GM18526 (cell line): ENCODE measurements around the gene TBR1.

ENCODE experiments used
- POLR2A ChIP-seq: IDR thresholded peaks from 3 replicates; pipeline ENCODE4 v1.6.1; 2011; ENCODE audit not compliant: insufficient read length; ENCODE audit errors: extremely low read depth

TBR1 gene

GRCh38 chr2:161445097-161445496, 29.0 kb downstream of the TBR1 start:
- TF ChIP-seq POLR2A: no peak

GRCh38 chr2:161448431-161448830, 32.3 kb downstream of the TBR1 start:
- no peak for TF ChIP-seq POLR2A

GRCh38 chr2:161471631-161472030, 55.5 kb downstream of the TBR1 start:
- TF ChIP-seq POLR2A: no peak

- TF ChIP-seq POLR2A: no peak
Measured at GRCh38 chr2:161474920-161475319, 58.8 kb downstream of the TBR1 start.
